ENCODE data around the gene CSPG4.
A peak's percentile ranks its signal among the peaks of the same experiment; 100 is the strongest.
"Not testable (repeated sequence)": the region's sequence is repeated elsewhere in the genome, so short reads cannot be mapped to it uniquely, and the experiment has no call there.

CSPG4 gene

GRCh38 chr15:75699517-75699916, 13.1 kb downstream of the CSPG4 start:
- not testable (repeated sequence) for H3K9me2 ChIP-seq (replicated peaks; ENCODE audit: control insufficient read depth, low read length); H3K27ac ChIP-seq (ENCODE audit: low read depth, low read length); H3F3A ChIP-seq (ENCODE audit: control insufficient read depth, insufficient read depth); H3K36me3 ChIP-seq (ENCODE audit: control insufficient read depth, low read length); H3K4me3 ChIP-seq (ENCODE audit: low read length); H3K27me3 ChIP-seq (ENCODE audit: control insufficient read depth, low read length); H4K20me1 ChIP-seq (ENCODE audit: control insufficient read depth, insufficient read depth, low read depth, low read length); H3K79me2 ChIP-seq (ENCODE audit: control insufficient read depth, low read length); H3K9me3 ChIP-seq (ENCODE audit: control insufficient read depth, insufficient read depth, low read length)
- Histone ChIP-seq H3K4me1 (ENCODE audit: control insufficient read depth, low read length) (peaks cover 39% of the 10 kb centered on the region), H3K4me2 (ENCODE audit: low read length) (peak overlapping the region; percentile 17; the same call in 1 of the 2 replicates)

- not testable (repeated sequence) for H3K27ac ChIP-seq (ENCODE audit: low read depth, low read length); H3F3A ChIP-seq (ENCODE audit: control insufficient read depth, insufficient read depth); H3K4me2 ChIP-seq (ENCODE audit: low read length); H3K4me3 ChIP-seq (ENCODE audit: low read length); H3K9me2 ChIP-seq (replicated peaks; ENCODE audit: control insufficient read depth, low read length); H3K79me2 ChIP-seq (ENCODE audit: control insufficient read depth, low read length); H3K27me3 ChIP-seq (ENCODE audit: control insufficient read depth, low read length); H3K36me3 ChIP-seq (ENCODE audit: control insufficient read depth, low read length); H4K20me1 ChIP-seq (ENCODE audit: control insufficient read depth, insufficient read depth, low read depth, low read length); H3K9me3 ChIP-seq (ENCODE audit: control insufficient read depth, insufficient read depth, low read length)
- peaks cover 46% of the 10 kb centered on the region for H3K4me1 ChIP-seq (ENCODE audit: control insufficient read depth, low read length)
Observed at GRCh38 chr15:75697974-75698747, 14.5 kb downstream of the CSPG4 start.

- no peaks in the 10 kb centered on the region for H3K9me3 ChIP-seq (ENCODE audit: control insufficient read depth, insufficient read depth, low read length)
- no peaks in the 10 kb centered on the region for H4K20me1 ChIP-seq (ENCODE audit: control insufficient read depth, insufficient read depth, low read depth, low read length)
- no peak for TF ChIP-seq EZH2phosphoT487 (IDR thresholded peaks at IDR 0.05; ENCODE audit: borderline replicate concordance, low read length)
- no peaks in the 10 kb centered on the region for H3K36me3 ChIP-seq (ENCODE audit: control insufficient read depth, low read length)
- H3K4me3 ChIP-seq (ENCODE audit: low read length) = no peak overlapping the region
- peaks cover 4% of the 10 kb centered on the region; the same call in 1 of the 2 replicates for H3K27me3 ChIP-seq (ENCODE audit: control insufficient read depth, low read length)
- H3K27ac ChIP-seq (ENCODE audit: low read depth, low read length) = no peak overlapping the region
- peaks cover 46% of the 10 kb centered on the region for H3K4me1 ChIP-seq (ENCODE audit: control insufficient read depth, low read length)
- no peaks in the 10 kb centered on the region for H3F3A ChIP-seq (ENCODE audit: control insufficient read depth, insufficient read depth)
- no peaks in the 10 kb centered on the region for H3K9me2 ChIP-seq (replicated peaks; ENCODE audit: control insufficient read depth, low read length)
- H3K4me2 ChIP-seq (ENCODE audit: low read length) = no peak overlapping the region
- H3K79me2 ChIP-seq (ENCODE audit: control insufficient read depth, low read length) = no peaks in the 10 kb centered on the region
Observed at GRCh38 chr15:75697523-75697922, 15.1 kb downstream of the CSPG4 start.

DNA sequence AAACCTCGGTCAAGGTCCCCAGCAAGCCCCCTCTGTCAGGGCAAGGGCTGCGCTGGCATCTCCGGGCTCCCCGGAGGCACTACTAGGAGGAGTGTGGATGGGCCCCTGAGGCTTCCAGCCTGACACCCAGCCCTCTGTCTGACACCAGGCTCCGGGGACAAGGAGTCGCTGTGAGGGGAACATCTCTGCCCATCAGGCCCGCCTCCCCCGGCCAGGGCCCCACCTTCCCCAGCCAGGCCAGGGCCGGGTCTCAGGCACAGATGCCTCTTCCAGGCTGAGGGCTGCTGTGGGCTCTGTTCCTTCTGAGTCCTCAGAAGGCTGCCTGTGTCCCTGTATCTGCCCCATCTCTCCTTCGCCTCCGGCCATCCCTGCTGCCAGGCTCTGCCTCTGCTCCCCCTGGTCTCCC, 15.8 kb downstream of the CSPG4 start:
- Histone ChIP-seq H3K4me3 (ENCODE audit: low read length) (no peak overlapping the region), H3K27me3 (ENCODE audit: control insufficient read depth, low read length) (peaks cover 4% of the 10 kb centered on the region; the same call in 1 of the 2 replicates), H3K79me2 (ENCODE audit: control insufficient read depth, low read length) (no peaks in the 10 kb centered on the region), H4K20me1 (ENCODE audit: control insufficient read depth, insufficient read depth, low read depth, low read length) (no peaks in the 10 kb centered on the region), H3K4me1 (ENCODE audit: control insufficient read depth, low read length) (peaks cover 40% of the 10 kb centered on the region), H3K4me2 (ENCODE audit: low read length) (no peak overlapping the region), H3K9me2 (replicated peaks; ENCODE audit: control insufficient read depth, low read length) (no peaks in the 10 kb centered on the region), H3K9me3 (ENCODE audit: control insufficient read depth, insufficient read depth, low read length) (no peaks in the 10 kb centered on the region), H3K36me3 (ENCODE audit: control insufficient read depth, low read length) (no peaks in the 10 kb centered on the region), H3K27ac (ENCODE audit: low read depth, low read length) (no peak overlapping the region), H3F3A (ENCODE audit: control insufficient read depth, insufficient read depth) (no peaks in the 10 kb centered on the region)
- TF ChIP-seq, protein P1, sequence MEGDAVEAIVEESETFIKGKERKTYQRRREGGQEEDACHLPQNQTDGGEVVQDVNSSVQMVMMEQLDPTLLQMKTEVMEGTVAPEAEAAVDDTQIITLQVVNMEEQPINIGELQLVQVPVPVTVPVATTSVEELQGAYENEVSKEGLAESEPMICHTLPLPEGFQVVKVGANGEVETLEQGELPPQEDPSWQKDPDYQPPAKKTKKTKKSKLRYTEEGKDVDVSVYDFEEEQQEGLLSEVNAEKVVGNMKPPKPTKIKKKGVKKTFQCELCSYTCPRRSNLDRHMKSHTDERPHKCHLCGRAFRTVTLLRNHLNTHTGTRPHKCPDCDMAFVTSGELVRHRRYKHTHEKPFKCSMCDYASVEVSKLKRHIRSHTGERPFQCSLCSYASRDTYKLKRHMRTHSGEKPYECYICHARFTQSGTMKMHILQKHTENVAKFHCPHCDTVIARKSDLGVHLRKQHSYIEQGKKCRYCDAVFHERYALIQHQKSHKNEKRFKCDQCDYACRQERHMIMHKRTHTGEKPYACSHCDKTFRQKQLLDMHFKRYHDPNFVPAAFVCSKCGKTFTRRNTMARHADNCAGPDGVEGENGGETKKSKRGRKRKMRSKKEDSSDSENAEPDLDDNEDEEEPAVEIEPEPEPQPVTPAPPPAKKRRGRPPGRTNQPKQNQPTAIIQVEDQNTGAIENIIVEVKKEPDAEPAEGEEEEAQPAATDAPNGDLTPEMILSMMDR (IDR thresholded peaks at IDR 0.05; ENCODE audit: low read depth, low read length, poor library complexity, severe bottlenecking) = no peak
- no peak for TF ChIP-seq EZH2phosphoT487 (IDR thresholded peaks at IDR 0.05; ENCODE audit: borderline replicate concordance, low read length)

DNA sequence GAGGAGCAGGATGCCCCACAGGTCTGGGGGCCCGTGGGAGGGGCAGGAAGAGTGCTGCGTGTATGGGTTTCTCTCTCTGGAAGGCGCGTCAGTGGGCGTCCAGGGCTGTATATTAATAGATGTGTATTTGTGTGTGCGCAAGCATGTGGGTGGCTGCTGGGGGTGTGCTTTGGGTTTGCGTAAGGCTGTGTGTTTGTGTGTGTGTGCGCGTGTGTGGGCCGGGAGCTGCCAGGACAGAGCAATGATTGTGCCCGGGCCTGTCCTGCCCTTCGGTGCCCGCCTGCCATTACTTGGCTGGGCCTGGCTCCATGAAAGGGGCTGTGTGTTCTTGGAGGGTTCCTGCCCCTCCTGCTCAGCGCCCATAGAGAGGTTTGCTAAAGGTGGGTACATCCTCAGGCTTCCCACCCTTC, 16.3 kb downstream of the CSPG4 start:
- no peaks in the 10 kb centered on the region for H4K20me1 ChIP-seq (ENCODE audit: control insufficient read depth, insufficient read depth, low read depth, low read length)
- no peaks in the 10 kb centered on the region for H3K36me3 ChIP-seq (ENCODE audit: control insufficient read depth, low read length)
- H3K27ac ChIP-seq (ENCODE audit: low read depth, low read length) = no peak overlapping the region
- no peaks in the 10 kb centered on the region for H3K79me2 ChIP-seq (ENCODE audit: control insufficient read depth, low read length)
- H3K27me3 ChIP-seq (ENCODE audit: control insufficient read depth, low read length) = peaks cover 4% of the 10 kb centered on the region; the same call in 1 of the 2 replicates
- no peaks in the 10 kb centered on the region for H3K9me3 ChIP-seq (ENCODE audit: control insufficient read depth, insufficient read depth, low read length)
- H3F3A ChIP-seq (ENCODE audit: control insufficient read depth, insufficient read depth) = no peaks in the 10 kb centered on the region
- H3K9me2 ChIP-seq (replicated peaks; ENCODE audit: control insufficient read depth, low read length) = no peaks in the 10 kb centered on the region
- no peak overlapping the region for H3K4me2 ChIP-seq (ENCODE audit: low read length)
- TF ChIP-seq, protein P1 (IDR thresholded peaks at IDR 0.05; ENCODE audit: low read depth, low read length, poor library complexity, severe bottlenecking) = no peak
- no peak for TF ChIP-seq EZH2phosphoT487 (IDR thresholded peaks at IDR 0.05; ENCODE audit: borderline replicate concordance, low read length)
- H3K4me3 ChIP-seq (ENCODE audit: low read length) = no peak overlapping the region
- peaks cover 40% of the 10 kb centered on the region for H3K4me1 ChIP-seq (ENCODE audit: control insufficient read depth, low read length)
